Measurements from ENCODE around the gene UPP1. TPM values are rescaled to one million over a fixed set of nuclear protein-coding genes. Genes with fewer than 3 reads are reported as not detected.

Gene UPP1
- 287 and 2,093 TPM in 2 replicates for total RNA-seq

DNA sequence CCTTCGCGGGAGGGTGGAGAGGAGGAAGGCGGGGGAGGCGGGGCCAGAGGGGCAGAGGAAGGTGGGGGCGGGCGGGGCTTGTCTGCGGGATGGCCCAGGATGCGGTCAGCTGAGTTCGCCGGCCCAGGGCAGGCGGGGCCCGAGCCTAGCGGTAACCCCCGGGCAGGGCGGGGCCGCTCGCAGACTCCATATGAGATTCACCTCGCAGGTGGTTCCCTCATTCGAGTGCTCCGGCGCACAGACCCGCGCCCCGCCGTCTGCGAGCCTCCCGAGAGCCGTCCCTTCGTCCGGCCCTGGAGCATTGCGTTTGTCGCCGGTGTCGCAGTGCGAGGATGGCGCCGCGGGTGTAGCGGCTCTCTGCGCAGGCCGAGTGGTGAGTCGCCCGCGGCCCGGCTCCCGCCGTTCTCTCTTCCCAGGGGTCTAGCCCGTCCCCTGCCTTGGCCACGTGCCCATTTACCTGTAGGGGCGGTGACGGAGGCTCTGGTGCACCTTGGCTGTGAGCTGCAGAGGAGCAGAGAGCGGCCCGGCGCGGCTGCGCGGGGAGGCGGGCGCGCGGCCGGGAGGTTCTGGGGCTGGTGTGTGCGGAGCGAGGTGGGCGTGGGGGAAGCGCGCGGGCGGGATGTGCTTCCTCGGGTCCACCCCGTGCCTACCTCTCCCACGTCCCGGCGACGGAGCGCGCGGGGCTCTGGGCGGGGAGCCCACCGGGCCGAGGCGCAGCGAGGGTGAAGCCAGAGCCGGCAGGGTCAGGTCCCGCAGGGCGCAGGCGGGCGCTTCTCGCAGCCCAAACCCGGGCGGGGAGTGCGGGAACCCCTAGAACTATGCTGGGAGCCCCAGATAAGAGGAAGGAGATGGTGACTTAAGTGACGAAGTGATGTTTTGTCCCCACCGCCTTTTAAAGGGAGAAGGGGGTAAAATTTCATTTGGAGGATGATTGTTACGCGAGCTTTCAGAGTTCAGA is at the start of gene UPP1:
Gene UPP1 (plus strand): TSS at position 220 of the 958 bp plus-strand sequence. CDS start 5,519 bp downstream, outside the sequence.

Other genes with a start within 250 kb of the UPP1 start
- under 0.01 and 0.14 TPM in 2 replicates for gene PKD1L1, start 140.8 kb upstream of the UPP1 start, total RNA-seq
- gene HUS1, start 109.7 kb upstream of the UPP1 start, total RNA-seq = 20.5 and 34.5 TPM in 2 replicates
- gene SUN3, start 60.2 kb upstream of the UPP1 start, total RNA-seq = 1.4 TPM in 1 of 2 replicates, not detected in the other
- 0.21 and 3.4 TPM in 2 replicates for gene C7orf57, start 53.7 kb upstream of the UPP1 start, total RNA-seq
- 0.68 and 4.9 TPM in 2 replicates for gene ABCA13, start 82.2 kb downstream of the UPP1 start, total RNA-seq